ENCODE measurements around the gene CMA1. TPM values are rescaled to one million over a fixed set of nuclear protein-coding genes. Genes with fewer than 3 reads are reported as not detected.
"Not testable (repeated sequence)": the region's sequence is repeated elsewhere in the genome, so short reads cannot be mapped to it uniquely, and the experiment has no call there.

The CMA1 gene
- total RNA-seq, 4 donors from 2014 or later = not detected

DNA sequence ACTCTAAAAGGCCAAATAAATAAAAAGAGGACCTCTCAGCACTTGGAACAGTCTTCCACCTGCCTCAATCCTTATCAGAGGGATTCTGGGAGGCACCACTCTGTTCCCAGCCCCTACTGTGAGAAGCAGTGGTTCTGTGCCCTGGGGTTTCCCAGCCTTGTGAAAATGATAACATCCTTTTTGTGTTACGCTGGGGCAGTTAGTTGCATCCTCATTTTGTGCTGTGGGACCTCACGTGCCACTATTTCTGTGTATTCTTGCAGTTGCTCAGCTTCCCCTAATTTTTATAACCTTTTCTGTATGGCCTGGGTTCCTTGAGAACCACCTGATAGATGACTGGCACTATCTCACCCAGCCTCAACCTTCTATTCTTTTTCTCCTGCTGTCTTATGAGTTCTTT lies 10.8 kb upstream of the CMA1 start:
- intact Hi-C loops (cut with DNase I) = no loop called here
- Histone ChIP-seq H3K36me3 (no peaks in the 10 kb centered on the region), H3K27me3 (no peaks in the 10 kb centered on the region), H3K4me3 (replicated peaks in 1 of 3) (no peak overlapping the region), H3K4me1 (no peaks in the 10 kb centered on the region), H3K9me3 (no peaks in the 10 kb centered on the region), H3K27ac (no peak overlapping the region)
- 71 to 77% methylated on average over 2 of the region's 2 CpGs for WGBS, 2 donors
- DNase-seq = no peak
- TF ChIP-seq POLR2A (IDR thresholded peaks at IDR 0.05) = no peak
- TF ChIP-seq, protein P1, sequence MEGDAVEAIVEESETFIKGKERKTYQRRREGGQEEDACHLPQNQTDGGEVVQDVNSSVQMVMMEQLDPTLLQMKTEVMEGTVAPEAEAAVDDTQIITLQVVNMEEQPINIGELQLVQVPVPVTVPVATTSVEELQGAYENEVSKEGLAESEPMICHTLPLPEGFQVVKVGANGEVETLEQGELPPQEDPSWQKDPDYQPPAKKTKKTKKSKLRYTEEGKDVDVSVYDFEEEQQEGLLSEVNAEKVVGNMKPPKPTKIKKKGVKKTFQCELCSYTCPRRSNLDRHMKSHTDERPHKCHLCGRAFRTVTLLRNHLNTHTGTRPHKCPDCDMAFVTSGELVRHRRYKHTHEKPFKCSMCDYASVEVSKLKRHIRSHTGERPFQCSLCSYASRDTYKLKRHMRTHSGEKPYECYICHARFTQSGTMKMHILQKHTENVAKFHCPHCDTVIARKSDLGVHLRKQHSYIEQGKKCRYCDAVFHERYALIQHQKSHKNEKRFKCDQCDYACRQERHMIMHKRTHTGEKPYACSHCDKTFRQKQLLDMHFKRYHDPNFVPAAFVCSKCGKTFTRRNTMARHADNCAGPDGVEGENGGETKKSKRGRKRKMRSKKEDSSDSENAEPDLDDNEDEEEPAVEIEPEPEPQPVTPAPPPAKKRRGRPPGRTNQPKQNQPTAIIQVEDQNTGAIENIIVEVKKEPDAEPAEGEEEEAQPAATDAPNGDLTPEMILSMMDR (IDR thresholded peaks at IDR 0.05) = no peak

DNA sequence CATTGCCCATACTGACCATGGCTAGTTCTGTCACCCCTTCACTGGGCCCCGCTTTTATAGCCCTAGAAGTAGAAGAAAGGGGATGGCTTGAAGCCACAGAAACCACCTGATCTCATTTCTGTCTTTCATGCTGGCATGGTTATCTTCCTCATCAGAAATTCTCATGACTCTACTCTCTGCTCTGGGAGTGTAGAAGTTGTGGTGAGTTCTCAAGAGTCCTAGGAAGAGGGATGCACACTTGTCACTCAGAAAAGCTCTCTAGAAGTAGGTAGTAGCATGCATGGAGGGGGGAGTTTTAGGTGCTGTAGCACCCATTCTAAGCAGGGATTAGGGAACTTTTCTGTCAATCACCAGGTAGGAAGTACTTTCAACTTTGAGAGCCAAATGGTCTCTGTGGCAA lies 6.1 kb upstream of the CMA1 start:
- TF ChIP-seq POLR2A (IDR thresholded peaks at IDR 0.05) = no peak
- TF ChIP-seq, protein P1 (IDR thresholded peaks at IDR 0.05) = no peak
- H3K4me1 ChIP-seq = no peaks in the 10 kb centered on the region
- 93 to 100% methylated on average over 1 of the region's 1 CpG for WGBS, 2 donors
- H3K27ac ChIP-seq = no peak overlapping the region
- DNase-seq = no peak
- no peaks in the 10 kb centered on the region for H3K27me3 ChIP-seq
- H3K9me3 ChIP-seq = no peaks in the 10 kb centered on the region
- H3K4me3 ChIP-seq (replicated peaks in 1 of 3) = no peak overlapping the region
- intact Hi-C loops (cut with DNase I) = no loop called here
- H3K36me3 ChIP-seq = no peaks in the 10 kb centered on the region

DNA sequence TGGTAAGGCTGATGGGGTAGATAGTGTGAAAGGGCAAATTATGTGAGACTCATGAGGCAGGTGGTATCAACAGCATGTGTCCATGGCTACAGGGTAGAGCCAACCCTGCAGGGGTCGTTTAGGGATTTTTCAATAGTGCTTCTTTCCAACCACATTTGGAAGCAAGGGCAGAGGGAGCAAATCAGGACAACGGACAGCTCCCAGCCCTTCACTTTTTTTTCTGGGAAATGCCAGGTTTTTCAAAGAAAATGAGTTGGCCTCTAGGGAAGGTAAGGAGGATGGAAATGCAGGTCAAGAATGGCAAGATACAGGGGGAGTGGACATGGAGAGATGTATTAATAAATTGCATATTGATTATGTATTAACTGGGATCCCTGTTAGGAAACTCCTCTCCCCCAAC lies 4.9 kb upstream of the CMA1 start:
- H3K4me3 ChIP-seq (replicated peaks in 1 of 3) = no peak overlapping the region
- 4 to 9% methylated on average over 2 of the region's 2 CpGs for WGBS, 2 donors
- intact Hi-C loops (cut with DNase I) = no loop called here
- H3K36me3 ChIP-seq = no peaks in the 10 kb centered on the region
- H3K4me1 ChIP-seq = no peaks in the 10 kb centered on the region
- no peak for DNase-seq
- no peak overlapping the region for H3K27ac ChIP-seq
- TF ChIP-seq POLR2A (IDR thresholded peaks at IDR 0.05) = no peak
- TF ChIP-seq, protein P1 (IDR thresholded peaks at IDR 0.05) = no peak
- no peaks in the 10 kb centered on the region for H3K9me3 ChIP-seq
- H3K27me3 ChIP-seq = no peaks in the 10 kb centered on the region

- no peak for TF ChIP-seq POLR2A (IDR thresholded peaks at IDR 0.05)
- TF ChIP-seq, protein P1 (IDR thresholded peaks at IDR 0.05) = no peak
- DNase-seq = no peak
- Histone ChIP-seq H3K27ac (no peak overlapping the region), H3K36me3 (no peaks in the 10 kb centered on the region), H3K4me1 (no peaks in the 10 kb centered on the region), H3K4me3 (replicated peaks in 1 of 3) (no peak overlapping the region), H3K27me3 (no peaks in the 10 kb centered on the region), H3K9me3 (no peaks in the 10 kb centered on the region)
- intact Hi-C loops (cut with DNase I) = no loop called here
- whole genome bisulfite sequencing, 2 donors = 76 to 85% methylated on average over 6 of the region's 6 CpGs
These were observed 1.6 kb downstream of the CMA1 start for GRCh38 chr14:24506443-24506842.

DNA sequence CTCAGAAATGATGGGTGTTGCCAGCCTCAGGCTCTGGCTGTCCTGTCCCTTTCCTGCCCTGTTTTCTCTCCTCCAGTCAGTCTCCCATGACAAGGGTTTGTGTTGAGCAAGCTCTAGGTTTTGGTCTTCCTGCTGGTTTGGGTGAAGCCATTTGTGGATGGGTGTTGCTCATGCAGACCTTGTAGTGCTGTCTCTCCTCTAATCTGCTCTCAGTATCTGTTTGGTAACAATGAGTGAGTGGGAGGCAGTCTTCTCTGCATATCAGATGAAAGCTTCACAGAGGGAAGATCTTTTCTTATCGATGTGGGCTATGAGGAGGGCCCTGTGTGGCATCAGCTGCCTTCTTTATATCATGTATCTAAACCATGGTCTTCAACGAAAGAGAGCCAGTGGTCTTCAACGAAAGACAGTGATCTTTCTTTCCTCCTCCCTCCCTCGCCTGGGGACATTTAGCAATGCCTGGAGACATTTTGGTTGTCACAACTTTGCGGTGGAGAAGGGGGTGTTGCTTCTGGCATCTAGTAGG lies 3.6 kb downstream of the CMA1 start:
- no peak for DNase-seq
- H3K9me3 ChIP-seq = no peaks in the 10 kb centered on the region
- no peaks in the 10 kb centered on the region for H3K36me3 ChIP-seq
- intact Hi-C loops (cut with DNase I) = no loop called here
- WGBS, 2 donors = 76 to 82% methylated on average over 5 of the region's 5 CpGs
- H3K27ac ChIP-seq = no peak overlapping the region
- no peaks in the 10 kb centered on the region for H3K4me1 ChIP-seq
- TF ChIP-seq, protein P1 (IDR thresholded peaks at IDR 0.05) = no peak
- no peak for TF ChIP-seq POLR2A (IDR thresholded peaks at IDR 0.05)
- H3K27me3 ChIP-seq = no peaks in the 10 kb centered on the region
- no peak overlapping the region for H3K4me3 ChIP-seq (replicated peaks in 1 of 3)

- H3K4me3 ChIP-seq (replicated peaks in 1 of 3); H3K9me3 ChIP-seq; H3K27ac ChIP-seq; intact Hi-C loops (cut with DNase I); H3K4me1 ChIP-seq; H3K36me3 ChIP-seq; DNase-seq; H3K27me3 ChIP-seq: not testable (repeated sequence)
- 64 to 84% methylated on average over 15 to 16 of the region's 19 CpGs for WGBS, 2 donors
These were observed 16.3 kb downstream of the CMA1 start for GRCh38 chr14:24491586-24492408.

Measured in thyroid gland (tissue), 4 donors.